G401.6 (cell line): ENCODE measurements around the gene TFCP2L1.
"Not testable (repeated sequence)": the region's sequence is repeated elsewhere in the genome, so short reads cannot be mapped to it uniquely, and the experiment has no call there.

Experiments
- FAIRE-seq: peaks from 2 replicates; lab custom pipeline; 2012; peaks lifted over from hg19 to GRCh38; lab: Jason Lieb, UNC

TFCP2L1 gene

GRCh38 chr2:121242175-121242875, 42.7 kb downstream of the TFCP2L1 start:
- no peak for FAIRE-seq

- FAIRE-seq = no peak
Measured at GRCh38 chr2:121241466-121241865, 43.5 kb downstream of the TFCP2L1 start.

GRCh38 chr2:121240436-121240835, 44.6 kb downstream of the TFCP2L1 start:
- FAIRE-seq = no peak

- no peak for FAIRE-seq
Measured at GRCh38 chr2:121239969-121240368, 45.0 kb downstream of the TFCP2L1 start.

GRCh38 chr2:121239471-121239870, 45.5 kb downstream of the TFCP2L1 start:
- no peak for FAIRE-seq

- FAIRE-seq = no peak
Measured at GRCh38 chr2:121238828-121239227, 46.2 kb downstream of the TFCP2L1 start.

- FAIRE-seq = no peak
Measured at GRCh38 chr2:121237980-121238665, 46.9 kb downstream of the TFCP2L1 start.

GRCh38 chr2:121237336-121237979, 47.5 kb downstream of the TFCP2L1 start:
- no peak for FAIRE-seq

- no peak for FAIRE-seq
Measured at GRCh38 chr2:121236650-121237180, 48.3 kb downstream of the TFCP2L1 start.

GRCh38 chr2:121236101-121236640, 48.8 kb downstream of the TFCP2L1 start:
- no peak for FAIRE-seq

GRCh38 chr2:121235542-121235941, 49.5 kb downstream of the TFCP2L1 start:
- FAIRE-seq = no peak

- FAIRE-seq = no peak
Measured at GRCh38 chr2:121234791-121235190, 50.2 kb downstream of the TFCP2L1 start.

- FAIRE-seq = no peak
Measured at GRCh38 chr2:121234144-121234543, 50.9 kb downstream of the TFCP2L1 start.

- no peak for FAIRE-seq
Measured at GRCh38 chr2:121233486-121234110, 51.4 kb downstream of the TFCP2L1 start.

GRCh38 chr2:121232626-121233265, 52.3 kb downstream of the TFCP2L1 start:
- FAIRE-seq = no peak

- no peak for FAIRE-seq
Measured at GRCh38 chr2:121231385-121232000, 53.5 kb downstream of the TFCP2L1 start.

GRCh38 chr2:121228521-121228920, 56.5 kb downstream of the TFCP2L1 start:
- FAIRE-seq = no peak

- FAIRE-seq = not testable (repeated sequence)
Measured at GRCh38 chr2:121227381-121228144, 57.4 kb downstream of the TFCP2L1 start.

GRCh38 chr2:121225681-121226080, 59.3 kb downstream of the TFCP2L1 start:
- FAIRE-seq = not testable (repeated sequence)

GRCh38 chr2:121220995-121221394, 64.0 kb downstream of the TFCP2L1 start:
- no peak for FAIRE-seq

- no peak for FAIRE-seq
Measured at GRCh38 chr2:121219866-121220265, 65.1 kb downstream of the TFCP2L1 start.
